Hematopoietic multipotent progenitor cell treated with erythropoietin and hydrocortisone succinate and interleukin-3 and kit ligand, for 15 days (in vitro differentiated cells): ENCODE results near the gene DIP2B.
"Not testable (repeated sequence)": the region's sequence is repeated elsewhere in the genome, so short reads cannot be mapped to it uniquely, and the experiment has no call there.

Source experiments
- DNase-seq: peaks from one replicate; pipeline ENCODE4 v3.0.0-alpha.2; 2015; ENCODE audit warnings: low spot score

The DIP2B gene, protein sequence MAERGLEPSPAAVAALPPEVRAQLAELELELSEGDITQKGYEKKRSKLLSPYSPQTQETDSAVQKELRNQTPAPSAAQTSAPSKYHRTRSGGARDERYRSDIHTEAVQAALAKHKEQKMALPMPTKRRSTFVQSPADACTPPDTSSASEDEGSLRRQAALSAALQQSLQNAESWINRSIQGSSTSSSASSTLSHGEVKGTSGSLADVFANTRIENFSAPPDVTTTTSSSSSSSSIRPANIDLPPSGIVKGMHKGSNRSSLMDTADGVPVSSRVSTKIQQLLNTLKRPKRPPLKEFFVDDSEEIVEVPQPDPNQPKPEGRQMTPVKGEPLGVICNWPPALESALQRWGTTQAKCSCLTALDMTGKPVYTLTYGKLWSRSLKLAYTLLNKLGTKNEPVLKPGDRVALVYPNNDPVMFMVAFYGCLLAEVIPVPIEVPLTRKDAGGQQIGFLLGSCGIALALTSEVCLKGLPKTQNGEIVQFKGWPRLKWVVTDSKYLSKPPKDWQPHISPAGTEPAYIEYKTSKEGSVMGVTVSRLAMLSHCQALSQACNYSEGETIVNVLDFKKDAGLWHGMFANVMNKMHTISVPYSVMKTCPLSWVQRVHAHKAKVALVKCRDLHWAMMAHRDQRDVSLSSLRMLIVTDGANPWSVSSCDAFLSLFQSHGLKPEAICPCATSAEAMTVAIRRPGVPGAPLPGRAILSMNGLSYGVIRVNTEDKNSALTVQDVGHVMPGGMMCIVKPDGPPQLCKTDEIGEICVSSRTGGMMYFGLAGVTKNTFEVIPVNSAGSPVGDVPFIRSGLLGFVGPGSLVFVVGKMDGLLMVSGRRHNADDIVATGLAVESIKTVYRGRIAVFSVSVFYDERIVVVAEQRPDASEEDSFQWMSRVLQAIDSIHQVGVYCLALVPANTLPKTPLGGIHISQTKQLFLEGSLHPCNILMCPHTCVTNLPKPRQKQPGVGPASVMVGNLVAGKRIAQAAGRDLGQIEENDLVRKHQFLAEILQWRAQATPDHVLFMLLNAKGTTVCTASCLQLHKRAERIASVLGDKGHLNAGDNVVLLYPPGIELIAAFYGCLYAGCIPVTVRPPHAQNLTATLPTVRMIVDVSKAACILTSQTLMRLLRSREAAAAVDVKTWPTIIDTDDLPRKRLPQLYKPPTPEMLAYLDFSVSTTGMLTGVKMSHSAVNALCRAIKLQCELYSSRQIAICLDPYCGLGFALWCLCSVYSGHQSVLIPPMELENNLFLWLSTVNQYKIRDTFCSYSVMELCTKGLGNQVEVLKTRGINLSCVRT (N-terminal part only)

DNA sequence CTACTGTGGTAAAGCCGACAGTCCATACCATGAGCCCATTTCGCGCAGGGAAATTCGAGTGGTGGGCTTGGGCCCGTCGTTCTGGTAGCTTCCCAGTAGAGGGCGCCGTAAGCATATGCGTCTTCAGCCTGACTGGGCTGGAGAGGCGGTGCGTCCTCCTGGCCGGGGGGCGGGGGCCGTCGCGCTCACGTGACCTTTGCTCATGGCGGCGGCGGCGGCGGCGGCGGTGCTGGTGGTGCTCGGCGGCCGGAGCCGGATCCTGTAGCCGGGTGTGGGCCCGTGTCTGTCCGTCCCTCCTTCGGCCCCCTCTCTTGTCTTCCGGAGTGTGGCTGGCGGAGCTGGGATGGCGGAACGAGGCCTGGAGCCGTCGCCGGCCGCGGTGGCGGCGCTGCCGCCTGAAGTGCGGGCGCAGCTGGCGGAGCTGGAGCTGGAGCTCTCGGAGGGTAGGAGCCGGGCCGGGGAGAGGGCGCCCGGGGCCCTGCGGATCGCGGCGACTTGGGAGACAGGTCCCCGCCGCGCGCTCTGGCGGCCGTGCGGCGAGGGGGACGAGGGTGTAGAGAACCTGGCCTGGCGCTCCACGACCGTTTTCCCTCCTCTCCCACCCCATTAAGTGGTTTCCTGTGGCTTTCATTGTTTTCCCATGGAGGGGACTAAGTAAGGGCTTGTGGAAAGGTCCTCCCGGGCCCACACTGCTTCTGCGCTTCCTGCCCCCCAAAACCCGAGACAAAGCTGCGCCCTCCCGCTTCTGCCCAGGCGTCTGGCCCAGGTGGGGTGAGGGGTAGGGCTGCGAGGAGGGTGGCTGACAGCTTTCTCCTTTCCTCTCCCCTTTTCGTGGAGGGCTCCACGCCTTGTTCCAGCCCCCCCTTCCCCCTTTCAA lies at the start of gene DIP2B:
Gene DIP2B (plus strand): TSS at position 188 of the 877 bp plus-strand sequence. CDS start 156 bp downstream, at position 344.
- peak; percentile 94 for DNase-seq

DNA sequence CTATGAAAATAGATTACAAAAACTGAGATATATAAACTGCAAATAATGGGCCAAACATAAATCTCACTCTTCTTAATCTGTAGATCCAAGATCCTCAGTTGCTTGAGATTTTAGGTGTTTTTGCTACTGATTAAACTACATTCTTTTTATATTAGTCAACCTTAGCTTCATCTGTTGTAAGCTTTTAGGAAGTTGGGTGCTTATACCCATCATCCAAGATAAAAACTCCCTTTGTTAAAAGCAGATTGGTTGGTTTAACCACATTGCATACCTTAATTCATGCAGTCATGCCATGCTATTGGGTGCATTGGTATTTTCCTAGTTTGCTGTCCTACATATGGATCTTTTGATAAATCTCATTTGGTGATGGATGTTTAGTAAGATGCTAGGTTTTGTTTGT lies 46.2 kb upstream of the DIP2B start:
- no peak for DNase-seq

DNA sequence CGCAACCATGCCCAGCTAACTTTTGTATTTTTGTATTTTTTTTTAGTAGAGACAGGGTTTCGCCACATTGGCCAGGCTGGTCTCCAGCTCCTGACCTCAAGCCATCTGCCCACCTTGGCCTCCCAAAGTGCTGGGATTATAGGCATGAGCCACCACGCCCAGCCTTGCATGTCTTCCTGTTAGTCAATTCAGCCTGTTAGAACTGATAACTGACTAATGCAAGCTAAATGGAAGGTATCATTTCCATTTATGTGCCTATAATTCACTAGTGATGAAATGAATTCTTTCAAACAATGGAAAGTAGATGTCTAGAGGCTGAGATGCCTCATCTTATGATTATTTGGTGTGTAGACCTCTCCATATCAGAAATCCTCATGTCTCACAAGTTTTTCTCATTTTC lies 37.3 kb upstream of the DIP2B start:
- no peak for DNase-seq

DNA sequence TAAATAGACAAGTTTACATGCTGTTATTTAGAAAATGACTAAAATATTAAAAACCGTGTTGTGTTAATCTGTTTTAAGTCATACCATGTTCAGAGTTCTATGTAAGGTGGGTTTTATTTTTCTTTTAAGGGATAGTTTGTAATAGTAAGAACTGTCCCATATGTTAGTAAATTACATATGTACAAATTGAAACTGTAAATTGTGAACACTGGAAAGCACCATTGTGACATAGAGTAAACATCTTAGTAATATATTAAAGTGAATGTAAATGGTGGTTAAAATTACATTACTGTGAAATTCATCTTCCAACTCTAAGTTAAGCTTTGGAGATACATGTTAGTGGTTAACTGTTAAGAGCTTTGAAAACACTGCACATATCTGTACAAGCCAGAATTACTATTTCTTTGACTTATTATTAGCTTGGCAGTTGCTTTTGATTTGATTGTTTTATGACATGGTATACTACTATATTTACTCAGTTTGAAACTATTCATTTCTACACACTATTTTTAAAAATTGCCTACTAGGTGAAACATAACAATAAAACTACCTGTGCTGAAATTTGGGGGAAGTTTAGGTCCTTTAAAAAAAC lies 27.4 kb upstream of the DIP2B start:
- DNase-seq: no peak

DNA sequence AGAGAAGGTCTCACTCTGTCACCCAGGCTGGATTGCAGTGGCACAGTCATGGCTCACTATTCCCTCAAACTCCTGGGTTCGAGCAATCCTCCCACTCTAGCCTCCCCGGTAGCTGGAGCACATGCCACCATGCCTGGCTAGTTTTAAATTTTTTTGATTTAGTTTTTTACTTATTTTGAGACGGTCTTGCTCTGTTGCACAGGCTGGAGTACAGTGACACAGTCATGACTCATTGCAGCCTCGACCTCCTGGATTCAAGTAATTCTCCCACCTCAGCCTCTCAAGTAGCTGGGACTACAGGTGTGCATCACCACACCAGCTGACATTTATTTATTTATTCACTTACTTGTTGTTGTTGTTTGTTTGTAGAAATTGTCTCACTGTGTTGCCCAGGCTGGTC lies 22.2 kb upstream of the DIP2B start:
- DNase-seq: no peak

DNA sequence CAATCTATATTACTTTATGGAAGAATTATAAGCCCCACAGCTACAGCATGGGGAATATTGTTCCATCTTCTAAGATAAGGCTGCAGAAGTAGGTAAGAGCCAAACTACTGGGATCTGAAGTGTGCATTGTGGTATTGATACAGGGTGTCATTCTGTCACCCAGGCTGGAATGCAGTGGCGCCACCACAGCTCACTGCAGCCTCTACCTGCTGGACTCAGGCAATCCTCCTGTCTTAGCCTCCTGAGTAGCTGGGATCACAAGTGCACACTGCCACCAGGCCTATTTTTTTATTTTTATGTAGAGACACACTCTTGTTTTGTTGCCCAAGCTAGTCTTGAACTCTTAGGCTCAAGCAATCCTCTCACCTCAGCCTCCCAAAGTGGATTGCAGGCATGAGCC lies 21.3 kb upstream of the DIP2B start:
- no peak for DNase-seq

DNA sequence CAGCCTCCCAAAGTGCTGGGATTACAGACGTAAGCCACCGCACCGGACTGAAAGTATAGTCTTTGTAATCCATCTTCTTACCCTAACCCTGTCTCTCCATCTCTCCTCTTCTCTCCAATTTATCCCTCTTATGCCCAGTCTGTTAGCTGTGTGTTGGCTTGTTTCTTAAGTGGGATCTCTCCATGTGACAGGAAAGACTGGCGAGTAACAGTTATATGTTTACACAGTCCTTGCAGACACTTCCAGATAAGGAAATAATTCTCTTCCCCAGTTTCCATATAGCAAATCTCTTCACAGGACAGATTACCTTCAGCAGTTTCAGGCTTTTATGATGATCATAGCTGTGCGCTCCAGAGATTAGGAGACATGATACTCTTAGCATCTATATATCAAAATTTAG lies 16.0 kb upstream of the DIP2B start:
- no peak for DNase-seq

DNA sequence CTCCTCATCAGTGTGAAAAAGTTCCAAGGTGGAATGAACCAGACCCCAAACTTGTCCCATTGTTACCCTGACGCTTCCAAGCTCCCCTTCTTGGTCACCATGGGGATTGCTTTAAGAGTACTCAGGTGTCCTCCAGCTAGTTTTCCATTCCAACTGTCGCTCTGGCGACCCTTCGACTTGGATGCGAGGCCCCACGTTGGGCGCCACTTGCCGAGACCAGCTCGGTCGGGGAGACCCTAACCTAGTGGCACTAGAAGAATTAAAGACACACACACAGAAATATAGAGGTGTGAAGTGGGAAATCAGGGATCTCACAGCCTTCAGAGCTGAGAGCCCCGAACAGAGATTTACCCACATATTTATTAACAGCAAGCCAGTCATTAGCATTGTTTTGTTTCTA lies 6.7 kb upstream of the DIP2B start:
- DNase-seq: not testable (repeated sequence)

DNA sequence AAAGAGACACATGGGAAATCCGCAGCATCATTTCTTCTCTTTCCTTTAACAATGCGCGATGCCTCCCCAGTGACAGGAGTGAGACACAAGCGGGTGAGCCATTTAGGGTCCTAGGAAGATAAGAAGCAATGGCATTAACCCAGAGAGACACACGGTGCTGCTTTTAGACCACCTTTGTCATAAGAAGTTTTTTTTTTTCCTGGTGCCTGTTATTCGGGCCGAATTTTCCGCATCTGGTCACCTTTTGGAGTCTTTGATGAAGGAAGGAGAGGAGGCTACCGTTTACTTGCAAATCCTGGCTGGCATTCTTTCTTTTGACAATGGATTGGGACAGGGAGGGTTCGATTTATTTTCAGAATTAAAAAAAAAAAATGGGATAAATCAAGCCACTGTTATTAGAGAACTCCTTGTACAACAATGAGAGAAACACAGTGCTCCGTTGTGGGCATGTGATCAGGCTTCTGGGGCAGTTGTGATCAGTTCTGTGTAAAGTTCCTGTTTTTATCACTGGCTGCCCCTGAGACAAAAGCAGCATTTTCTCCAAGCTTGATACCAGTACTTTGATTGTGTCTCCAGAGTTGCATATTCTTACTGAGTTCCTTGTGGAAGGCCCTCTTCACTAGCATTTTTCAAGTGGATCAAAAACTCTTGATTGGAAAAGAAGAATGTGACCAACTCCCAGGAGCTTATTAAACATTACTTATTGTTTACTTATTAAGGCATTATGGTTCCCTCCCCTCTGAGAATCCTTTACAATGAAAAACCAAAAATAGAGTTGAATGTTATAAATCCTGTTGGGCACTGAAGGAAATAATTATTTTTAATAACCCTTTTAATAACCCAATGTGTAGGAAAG lies 1.1 kb downstream of the DIP2B start:
- no peak for DNase-seq

DNA sequence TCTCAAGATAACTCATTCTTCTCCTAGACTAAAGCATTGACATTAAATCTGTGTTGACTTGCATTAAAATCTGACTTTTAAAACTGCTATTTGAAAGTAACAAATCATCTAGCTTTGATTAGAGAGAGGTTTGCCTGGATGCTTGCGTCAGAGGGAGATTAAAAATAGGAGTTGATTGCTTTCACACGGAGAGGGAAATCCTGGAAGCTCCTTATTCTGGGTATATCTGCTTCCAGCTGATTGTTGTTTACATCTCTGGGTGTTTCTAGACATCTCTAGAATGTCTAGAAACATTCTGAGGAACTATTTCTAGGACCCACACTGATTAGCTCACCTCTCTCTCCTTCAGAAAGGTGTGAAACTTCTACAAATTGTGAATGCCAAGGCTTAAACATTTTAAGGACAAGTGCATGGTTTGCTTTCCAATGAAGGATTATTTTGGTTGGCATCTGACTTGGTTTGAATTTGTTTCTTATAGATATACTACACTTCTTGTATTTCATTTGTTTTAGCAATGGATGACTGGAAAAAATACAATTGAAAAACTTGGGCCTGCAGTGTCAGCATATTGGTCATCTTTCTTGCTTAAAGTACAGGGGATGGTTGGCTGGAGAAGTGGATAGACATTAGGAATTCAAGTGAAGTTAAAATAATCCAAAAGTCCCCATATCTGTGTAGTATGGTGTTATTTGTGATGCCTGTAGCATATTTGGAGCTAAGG lies 2.1 kb downstream of the DIP2B start:
- DNase-seq: no peak

DNA sequence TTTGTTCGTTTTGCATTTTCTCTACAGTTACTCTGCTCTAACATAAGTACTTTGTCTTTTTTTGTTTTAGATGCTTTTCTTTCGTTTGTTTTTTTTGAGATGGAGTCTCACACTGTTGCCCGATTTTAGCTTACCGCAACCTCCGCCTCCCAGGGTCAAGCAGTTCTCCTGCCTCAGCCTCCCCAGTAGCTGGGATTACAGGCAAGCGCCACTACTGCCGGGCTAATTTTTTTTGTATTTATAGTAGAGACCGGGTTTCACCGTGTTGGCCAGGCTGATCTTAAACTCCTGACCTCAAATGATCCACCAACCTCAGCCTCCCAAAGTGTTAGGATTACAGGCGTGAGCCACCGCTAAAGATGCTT lies 2.7 kb downstream of the DIP2B start:
- DNase-seq: no peak

DNA sequence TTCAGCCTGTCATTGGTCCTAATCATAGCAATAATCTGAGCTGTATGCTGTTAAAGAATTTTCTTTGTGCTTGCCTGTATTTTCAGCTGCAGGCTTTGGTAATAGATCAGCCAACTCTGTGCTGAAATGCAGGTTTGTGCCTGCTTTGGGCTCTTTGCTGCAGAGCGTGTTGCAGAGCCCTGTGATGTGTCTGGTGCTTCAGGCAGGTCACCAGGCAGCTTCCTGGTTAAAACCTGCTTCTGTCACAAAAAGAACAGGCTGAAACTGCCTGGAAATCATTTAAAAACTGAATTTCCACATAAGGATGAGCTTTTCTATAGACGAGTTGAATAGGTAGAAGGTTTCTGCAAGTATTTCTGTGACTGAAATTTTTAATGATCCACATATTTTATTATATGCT lies 3.1 kb downstream of the DIP2B start:
- no peak for DNase-seq

DNA sequence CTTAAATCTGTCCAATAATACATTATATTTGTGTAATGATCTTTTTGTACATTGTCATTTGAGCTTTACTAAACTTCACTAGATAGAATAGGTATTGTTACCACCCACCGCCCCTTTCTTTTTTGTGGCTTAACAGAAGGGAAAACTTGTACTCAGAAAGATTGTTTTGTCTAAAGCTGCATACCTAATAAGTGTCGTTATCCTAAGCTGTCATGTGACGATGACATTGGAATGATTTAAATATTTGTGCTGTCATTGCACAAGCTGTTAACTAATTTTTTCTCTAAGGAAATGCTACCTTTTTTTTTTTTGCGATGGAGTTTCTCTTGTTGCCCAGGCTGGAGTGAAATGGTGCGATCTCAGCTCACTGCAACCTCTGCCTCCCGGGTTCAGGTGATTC lies 3.6 kb downstream of the DIP2B start:
- no peak for DNase-seq

DNA sequence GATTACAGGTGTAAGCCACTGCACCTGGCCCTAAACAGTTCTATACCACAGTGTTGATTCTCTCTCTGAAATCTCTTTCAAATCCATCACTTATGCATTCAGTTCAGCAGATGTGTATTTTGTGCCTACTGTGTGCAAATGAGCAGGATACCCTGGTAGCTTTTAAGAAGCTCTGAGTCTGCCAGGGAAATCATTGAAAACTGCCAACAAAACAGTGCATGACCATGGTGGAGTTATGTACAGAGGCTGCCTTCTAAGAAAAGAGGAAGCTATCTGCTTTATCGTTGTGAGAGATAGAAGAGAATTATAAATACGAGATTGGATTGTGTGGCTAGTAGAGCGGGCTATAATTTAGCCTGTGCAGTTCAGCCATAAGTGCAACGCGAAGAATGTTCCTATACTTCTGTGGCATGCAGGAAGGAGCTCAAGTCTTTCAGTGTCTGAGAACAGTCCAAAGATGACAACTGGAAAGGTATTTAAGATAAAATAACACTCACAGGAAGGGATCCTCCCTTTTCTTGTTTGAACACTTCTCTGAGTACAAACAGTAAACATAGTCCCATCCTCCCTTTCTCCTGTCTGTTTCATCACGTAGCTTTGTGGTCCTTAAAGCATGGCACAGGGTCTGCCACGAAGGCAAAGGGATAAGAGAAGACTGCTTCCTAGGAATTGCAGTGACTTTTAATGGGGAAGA lies 4.3 kb downstream of the DIP2B start:
- no peak for DNase-seq

DNA sequence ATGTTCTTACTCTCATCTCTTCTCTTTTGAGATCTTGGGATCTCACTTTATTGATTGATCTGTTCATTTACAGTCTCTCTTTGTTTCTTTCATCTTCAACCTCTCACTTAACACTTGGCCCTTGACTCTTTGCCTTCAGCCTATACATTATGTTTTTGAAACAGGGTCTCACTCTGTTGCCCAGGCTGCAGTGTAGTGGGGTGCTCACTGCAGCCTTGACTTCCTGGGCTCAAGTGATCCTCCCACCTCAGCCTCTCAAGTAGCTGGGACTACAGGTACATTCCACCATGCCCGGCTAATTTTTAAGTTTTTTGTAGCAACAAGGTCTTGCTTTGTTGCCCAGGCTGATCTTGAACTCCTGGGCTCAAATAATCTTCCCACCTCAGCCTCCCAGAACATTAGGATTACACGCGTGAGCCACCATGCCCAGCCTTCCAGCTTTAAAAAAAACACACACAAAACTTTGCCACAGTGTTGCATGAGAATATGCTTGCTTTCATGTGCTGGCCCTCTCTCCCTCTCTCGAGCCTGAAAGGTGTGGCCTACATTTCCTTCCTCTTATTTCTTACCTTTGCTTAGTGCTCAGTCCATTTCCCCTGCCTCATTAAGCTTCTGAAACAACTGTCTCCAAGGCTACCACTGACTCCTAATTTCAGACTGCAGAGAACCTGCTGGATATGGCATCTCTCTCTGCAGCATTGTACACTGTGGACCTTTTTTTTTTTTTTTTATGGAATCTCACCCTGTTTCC lies 9.9 kb downstream of the DIP2B start:
- no peak for DNase-seq

DNA sequence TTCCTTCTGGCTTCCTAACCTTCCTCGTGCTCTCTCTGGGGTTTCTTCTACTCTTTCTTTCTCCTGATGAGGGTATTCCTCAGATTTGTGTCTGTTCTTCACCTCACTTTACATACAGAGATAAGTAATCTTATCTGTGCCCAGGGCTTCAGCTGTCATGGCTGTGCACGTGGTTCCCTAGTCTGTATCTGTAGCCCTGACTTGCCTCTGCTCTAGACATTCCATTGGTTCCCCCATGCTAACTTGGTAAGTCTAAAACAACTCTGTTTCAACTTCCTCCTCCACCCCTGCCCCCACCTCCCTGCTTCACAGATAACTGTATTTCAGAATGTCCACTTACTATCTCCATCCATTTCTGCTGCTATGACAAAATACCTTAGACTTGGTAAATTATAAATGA lies 10.8 kb downstream of the DIP2B start:
- no peak for DNase-seq

DNA sequence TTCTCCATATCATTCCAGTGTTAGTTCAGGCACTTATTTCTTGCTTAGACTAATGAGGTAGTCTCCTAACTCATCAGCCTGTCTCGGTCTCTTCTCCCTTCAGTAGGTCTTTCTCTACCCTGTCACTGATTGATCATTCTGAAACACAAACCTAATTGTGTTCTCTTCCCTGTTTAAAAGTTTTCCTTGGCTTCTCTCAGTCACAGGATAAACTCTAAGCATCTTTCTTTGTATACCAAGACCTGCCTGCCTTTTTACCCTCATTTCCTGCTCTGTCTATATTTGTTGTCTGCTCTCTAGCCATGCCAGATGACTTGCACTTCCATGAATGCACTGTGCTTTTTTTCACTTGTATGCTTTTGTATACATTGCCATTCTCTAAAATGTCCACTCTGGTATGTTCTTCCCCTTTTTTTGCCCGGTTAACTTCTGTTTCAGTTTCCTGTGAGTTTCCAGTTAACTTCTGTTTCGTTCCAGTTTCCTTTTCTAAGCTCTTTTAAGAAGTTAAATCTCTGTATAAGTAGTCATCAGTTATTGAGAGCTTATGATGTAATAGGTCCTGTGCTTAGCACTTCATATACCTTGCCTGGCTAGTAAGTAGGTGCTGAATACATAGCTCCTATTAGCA lies 12.8 kb downstream of the DIP2B start:
- no peak for DNase-seq

DNA sequence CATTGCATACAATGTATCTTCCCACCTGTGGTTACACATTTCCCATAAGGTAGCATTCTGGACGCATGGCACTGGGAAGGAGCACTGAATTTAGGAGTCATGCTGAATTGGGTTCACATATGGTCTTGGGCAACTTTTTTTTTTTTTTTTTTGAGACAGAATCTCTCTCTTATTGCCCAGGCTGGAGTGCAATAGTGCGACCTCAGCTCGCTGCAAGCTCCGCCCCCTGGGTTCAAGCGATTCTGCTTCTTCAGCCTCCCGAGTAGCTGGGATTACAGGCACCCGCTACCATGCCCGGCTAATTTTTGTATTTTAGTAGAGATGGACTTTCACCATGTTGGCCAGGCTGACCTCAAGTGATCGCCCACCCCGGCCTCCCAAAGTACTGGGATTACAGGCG lies 13.3 kb downstream of the DIP2B start:
- no peak for DNase-seq
